H1 (cell line): ENCODE data around the gene COPZ1. TPM values are rescaled to one million over a fixed set of nuclear protein-coding genes. Genes with fewer than 3 reads are reported as not detected.

Source experiments
- EP300 ChIP-seq, 2 experiments: IDR thresholded peaks; 1 replicate in 1 of 2; 2 replicates in 1 of 2; pipeline ENCODE4 v1.6.1; 2011 to 2012; ENCODE audit warnings: low read depth in 2 of 2, low read length in 2 of 2, mild to moderate bottlenecking in 2 of 2, borderline replicate concordance in 1 of 2, inconsistent platforms in 1 of 2, moderate library complexity in 1 of 2
- NANOG ChIP-seq: IDR thresholded peaks from 2 replicates; pipeline ENCODE4 v1.6.1; 2011; ENCODE audit warnings: low read length, low read depth, mild to moderate bottlenecking, inconsistent platforms; ENCODE audit not compliant: insufficient read depth, poor library complexity, severe bottlenecking
- NRF1 ChIP-seq: IDR thresholded peaks from 2 replicates; pipeline ENCODE4 v1.6.1; 2011; ENCODE audit warnings: mild to moderate bottlenecking, low read depth, low read length, improper control_type of control experiment
- POLR2A ChIP-seq, 2 experiments: IDR thresholded peaks; 1 replicate in 1 of 2; 2 replicates in 1 of 2; pipeline ENCODE4 v1.6.1; 2011; ENCODE audit warnings: low read depth in 2 of 2, low read length in 2 of 2, mild to moderate bottlenecking in 2 of 2; ENCODE audit errors: control extremely low read depth in 1 of 2
- polyA plus RNA-seq, 7 experiments: library from polyadenylated mRNA; depleted of rRNA in 3 of 7; stranded (reverse) in 5 of 7; unstranded in 2 of 7; fragments of >200 nt in 5 of 7; fragments of 200-250 nt in 2 of 7; gene quantifications; 1 replicate in 5 of 7; 2 replicates in 1 of 7; 4 replicates in 1 of 7; pipeline versions ENCODE4 v1.2.1 to v1.2.3, GENCODE V29; 2011 to 2013; ENCODE audit warnings: missing spikeins in 2 of 7, mixed read lengths in 2 of 7
- total RNA-seq: library from RNA; stranded (reverse); fragmentation: NEBNext Ultra II Directional; extraction: Animal tissue kit (Norgen Biotek cat#: 25700); gene quantifications from 2 replicates; pipeline ENCODE4 v1.2.1, GENCODE V29; 2021

The COPZ1 gene
- total and polyA plus RNA-seq, 2 of the 8 experiments (the other 6 are each of a cell fraction or from before 2014, with no cell fraction given): 103 to 133 TPM

DNA sequence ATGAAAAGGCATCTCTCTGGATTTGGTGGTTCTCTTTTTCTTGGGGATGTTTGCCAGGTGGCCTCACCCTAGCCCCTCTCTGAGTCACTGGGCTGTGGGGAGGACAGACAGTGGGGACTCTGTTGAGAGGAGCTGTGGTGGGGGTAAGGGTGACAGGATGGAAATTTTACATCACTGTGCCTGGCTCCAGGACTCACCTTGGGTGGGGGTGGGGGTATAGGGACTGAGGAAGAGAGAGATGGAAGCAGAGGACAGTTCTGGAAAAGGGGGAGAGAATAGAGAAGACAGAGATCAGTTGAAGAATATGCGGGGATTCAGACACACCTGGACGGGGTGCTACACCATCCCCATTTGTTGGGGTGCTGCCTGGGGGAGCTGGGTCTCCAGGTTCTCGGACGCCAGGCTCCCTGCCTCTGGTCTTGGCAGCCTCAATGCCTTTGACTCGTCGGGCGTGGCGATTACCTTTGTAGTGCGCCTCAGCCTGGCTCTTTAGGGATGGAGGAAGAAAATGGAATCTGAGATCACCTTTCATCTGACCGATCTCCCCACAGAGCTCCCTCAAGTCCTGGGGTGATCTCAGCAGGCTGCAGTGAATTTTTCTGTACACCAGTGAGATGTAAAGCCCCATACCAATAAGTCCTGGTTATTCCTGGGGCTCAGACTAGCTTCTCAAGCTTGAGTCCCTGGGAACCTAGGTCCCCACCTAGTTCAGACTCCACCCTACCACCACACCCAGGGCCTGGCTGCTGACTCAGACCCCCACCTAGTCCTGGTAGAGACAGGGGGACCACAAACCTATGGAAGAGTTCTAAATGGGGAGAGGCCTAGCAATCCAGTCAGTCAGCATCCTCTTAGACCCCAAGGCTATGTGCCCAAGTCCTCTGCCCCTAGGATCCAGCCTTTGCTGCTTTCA is 49.0 kb downstream of the COPZ1 start (continued):
- TF ChIP-seq NRF1 (no peak), EP300 (IDR thresholded peaks at IDR 0.05; ENCODE audit: borderline replicate concordance in 1 of 2, low read depth in 2 of 2, low read length in 2 of 2) (no peak), NANOG (no peak), POLR2A (IDR thresholded peaks at IDR 0.05; ENCODE audit: control extremely low read depth in 1 of 2, low read depth in 2 of 2, low read length in 2 of 2) (no peak)
- TF ChIP-seq, all 59 proteins: peak for 0
